Head of caudate nucleus (tissue), 42 donors: ENCODE results near the gene TPPP3.
"Not testable (repeated sequence)": the region's sequence is repeated elsewhere in the genome, so short reads cannot be mapped to it uniquely, and the experiment has no call there.

Source experiments
- DNase-seq, 42 donors: peaks; one replicate each; pipeline versions ENCODE4 v3.0.0 to v3.0.0-alpha.2; 2020 to 2021; ENCODE audit warnings: mixed read lengths in 7 of 42
- intact Hi-C: fragments of 100-400 bp; cut with DNase I; formaldehyde crosslinking; loops from one replicate; pipeline ENCODE4 v1.15.0; 2022

TPPP3 gene

DNA sequence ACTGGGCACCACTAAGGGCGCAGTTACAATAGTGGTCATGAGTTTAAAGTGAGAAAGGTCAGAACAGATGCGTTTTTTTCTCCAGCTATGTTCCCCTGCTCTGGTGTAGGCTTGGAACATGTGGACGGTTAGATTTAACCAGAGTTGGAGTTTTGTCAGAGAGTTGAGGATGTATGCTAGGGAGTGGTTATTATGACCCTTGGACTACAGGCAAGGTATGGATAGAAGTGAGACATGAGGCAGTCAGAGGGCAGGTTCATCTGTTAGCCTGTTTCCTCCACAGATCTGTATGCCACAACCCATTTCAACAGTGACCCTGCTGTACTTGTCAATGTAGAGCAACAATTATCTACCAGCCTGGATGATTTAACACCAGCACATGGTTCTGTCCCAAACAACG is 22.6 kb downstream of the TPPP3 start:
- intact Hi-C loops, result no loop called here
- DNase-seq, result no peak

DNA sequence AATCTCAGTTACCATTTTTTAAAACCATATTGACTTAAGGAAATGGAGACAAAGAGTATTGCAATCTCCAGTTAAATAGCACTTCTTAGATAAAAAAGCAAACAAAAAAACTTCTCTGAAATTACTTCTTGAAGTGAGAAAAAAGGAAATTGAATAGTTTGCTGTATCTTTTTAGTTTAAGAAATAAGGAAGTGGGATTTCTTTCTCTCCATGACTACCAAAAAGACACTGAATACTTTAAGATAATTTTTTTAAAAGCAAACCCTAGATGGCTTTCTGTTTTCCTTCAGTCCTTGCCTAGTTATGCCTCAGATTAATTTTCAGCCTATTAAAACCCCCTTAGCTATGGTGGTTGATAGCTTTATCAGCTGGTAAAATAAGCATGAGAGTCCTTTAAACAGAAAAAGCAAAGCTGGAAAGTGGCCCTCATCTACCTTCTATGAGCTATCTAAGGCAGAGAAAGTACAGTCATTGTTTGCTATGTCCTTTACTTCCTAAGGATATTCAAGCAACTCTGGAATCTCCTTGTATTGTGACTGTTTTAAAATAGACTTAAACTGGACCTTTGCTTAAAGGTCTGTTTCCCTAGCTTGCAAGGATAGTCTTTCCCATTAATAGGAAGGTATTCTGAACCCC is 28.6 kb downstream of the TPPP3 start:
- no peak for DNase-seq
- intact Hi-C loops, result loop anchor here (5.0 kb wide), 1 partner anchor 38 kb away; no protein-coding TSS in a partner anchor

DNA sequence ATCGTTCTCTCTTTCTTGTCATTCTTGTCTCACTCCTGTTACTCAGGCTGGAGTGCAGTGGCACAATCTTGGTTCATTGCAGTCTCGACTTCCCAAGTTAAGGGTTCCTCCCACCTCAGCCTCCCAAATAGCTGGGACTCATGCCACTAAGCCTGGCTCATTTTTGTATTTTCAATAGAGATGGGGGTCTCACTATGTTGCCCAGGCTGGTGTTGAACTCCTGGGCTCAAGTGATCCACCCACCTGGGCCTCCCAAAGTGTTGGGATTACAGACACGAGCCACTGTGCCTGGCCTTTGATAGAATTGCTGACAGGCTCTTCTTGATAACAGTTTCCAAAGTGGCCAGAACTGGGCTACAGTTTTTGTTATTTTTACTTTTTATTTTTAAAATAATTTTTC is 32.3 kb downstream of the TPPP3 start:
- intact Hi-C loops, result no loop called here
- DNase-seq, result no peak

GRCh38 chr16:67359540-67360269 is 33.6 kb downstream of the TPPP3 start:
- DNase-seq, intact Hi-C loops: not testable (repeated sequence)

- no peak for DNase-seq
- intact Hi-C loops, result no loop called here
Measured at GRCh38 chr16:67357561-67357960, 35.7 kb downstream of the TPPP3 start.

GRCh38 chr16:67356396-67356795 is 36.9 kb downstream of the TPPP3 start:
- peak in 1 of 42 donors; percentile 17 for DNase-seq
- intact Hi-C loops, result no loop called here

- intact Hi-C loops, DNase-seq: not testable (repeated sequence)
Measured at GRCh38 chr16:67352463-67352862, 40.8 kb downstream of the TPPP3 start.

DNA sequence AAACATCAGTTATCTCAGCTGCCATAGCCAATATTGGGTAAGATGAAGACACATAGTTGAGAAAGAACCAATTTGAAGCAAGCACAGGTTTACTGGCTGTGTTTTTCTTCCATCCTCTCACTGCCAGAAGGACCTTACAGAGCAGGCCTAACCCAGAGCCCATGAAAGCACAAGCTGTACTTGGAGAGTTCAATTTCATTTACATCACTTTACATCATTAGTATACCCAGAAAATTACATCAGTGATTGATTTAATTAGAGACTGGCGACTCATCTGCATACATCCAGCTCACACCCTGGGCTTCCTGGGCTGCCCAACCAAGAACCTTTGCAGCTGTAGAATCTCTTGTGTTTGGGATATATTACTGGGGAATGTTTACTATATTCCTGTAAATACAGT is 43.0 kb downstream of the TPPP3 start:
- intact Hi-C loops, result no loop called here
- peak in 1 of 42 donors; percentile 10 for DNase-seq

DNA sequence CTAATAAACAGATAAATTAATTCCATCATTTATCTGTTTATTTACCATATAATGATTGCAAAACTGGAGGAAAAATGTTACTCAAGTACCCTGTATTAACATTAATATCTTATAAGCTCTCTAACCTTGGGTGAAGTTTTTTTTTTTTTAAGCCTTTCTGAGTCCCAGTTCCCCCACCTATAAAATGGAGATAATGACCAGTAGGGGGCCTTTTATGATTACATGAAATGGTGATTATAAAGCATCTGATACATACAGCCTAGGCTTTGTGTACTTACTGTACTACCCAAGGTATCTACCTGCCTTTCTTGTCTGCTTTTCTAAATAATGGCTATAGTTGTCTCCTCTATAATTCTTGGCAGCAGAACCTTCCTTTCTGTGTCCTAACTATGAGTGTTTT is 44.1 kb downstream of the TPPP3 start:
- intact Hi-C loops, result no loop called here
- DNase-seq, result no peak

GRCh38 chr16:67346341-67346740 is 47.0 kb downstream of the TPPP3 start:
- intact Hi-C loops, result no loop called here
- no peak for DNase-seq

DNA sequence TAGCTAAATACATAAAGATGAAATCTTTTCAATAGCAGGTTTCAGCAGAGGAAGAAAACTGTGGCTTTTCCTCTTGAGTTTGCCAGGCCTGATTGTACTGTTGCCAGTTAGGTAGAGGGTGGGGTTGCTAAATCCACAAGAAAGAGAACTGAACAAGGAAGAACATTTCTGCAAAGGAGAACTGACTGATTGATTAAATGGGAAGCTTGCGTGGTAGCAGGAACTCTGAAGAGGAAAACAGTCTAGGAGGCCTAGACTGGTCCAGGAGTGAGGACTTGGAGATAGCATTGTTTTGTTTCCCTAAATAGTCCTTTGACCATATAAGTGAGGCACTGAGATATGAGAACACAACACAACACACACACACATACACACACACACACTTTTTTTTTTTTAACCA is 47.9 kb downstream of the TPPP3 start:
- no peak for DNase-seq
- intact Hi-C loops, result no loop called here

DNA sequence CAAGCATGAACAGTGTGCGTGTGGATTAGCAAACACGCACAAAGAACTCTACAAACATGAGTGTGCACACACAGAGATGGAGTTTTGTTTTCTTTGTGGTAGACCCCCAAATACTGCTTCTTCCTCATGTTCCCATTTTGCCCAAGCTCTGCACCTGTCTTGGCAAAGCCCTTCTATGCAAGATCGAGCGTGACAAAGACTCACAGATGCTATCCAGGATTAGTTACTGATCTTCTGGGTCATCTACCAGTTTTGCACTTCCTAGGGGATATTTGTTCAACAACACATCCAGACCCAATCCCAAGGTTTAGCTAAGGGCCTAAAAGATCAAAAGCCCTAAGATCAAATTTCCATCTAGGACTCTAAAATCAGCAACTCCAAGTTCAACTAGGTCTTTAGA is 50.7 kb downstream of the TPPP3 start:
- intact Hi-C loops, result no loop called here
- no peak for DNase-seq

DNA sequence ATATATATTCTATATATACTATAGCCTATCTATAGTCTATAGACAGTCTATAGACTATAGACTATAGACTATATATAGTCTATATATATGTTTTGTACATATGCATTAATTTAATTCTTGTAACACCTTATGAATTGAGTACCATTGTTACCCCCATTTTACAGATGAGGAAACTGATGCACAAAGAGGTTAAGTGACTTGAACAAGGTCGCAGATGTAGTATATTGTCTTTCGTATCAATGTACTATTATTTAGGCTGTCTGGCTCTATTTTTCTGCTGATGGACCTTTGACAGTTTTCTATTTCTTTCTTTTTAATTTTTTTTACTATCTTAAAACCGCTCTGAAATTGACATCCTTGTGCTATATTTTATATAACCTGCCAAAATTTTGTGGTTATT is 52.0 kb downstream of the TPPP3 start:
- no peak for DNase-seq
- intact Hi-C loops, result no loop called here
